Measurements from ENCODE around the gene FBXO10.
A peak's percentile ranks its signal among the peaks of the same experiment; 100 is the strongest.
"Not testable (repeated sequence)": the region's sequence is repeated elsewhere in the genome, so short reads cannot be mapped to it uniquely, and the experiment has no call there.

The FBXO10 gene

DNA sequence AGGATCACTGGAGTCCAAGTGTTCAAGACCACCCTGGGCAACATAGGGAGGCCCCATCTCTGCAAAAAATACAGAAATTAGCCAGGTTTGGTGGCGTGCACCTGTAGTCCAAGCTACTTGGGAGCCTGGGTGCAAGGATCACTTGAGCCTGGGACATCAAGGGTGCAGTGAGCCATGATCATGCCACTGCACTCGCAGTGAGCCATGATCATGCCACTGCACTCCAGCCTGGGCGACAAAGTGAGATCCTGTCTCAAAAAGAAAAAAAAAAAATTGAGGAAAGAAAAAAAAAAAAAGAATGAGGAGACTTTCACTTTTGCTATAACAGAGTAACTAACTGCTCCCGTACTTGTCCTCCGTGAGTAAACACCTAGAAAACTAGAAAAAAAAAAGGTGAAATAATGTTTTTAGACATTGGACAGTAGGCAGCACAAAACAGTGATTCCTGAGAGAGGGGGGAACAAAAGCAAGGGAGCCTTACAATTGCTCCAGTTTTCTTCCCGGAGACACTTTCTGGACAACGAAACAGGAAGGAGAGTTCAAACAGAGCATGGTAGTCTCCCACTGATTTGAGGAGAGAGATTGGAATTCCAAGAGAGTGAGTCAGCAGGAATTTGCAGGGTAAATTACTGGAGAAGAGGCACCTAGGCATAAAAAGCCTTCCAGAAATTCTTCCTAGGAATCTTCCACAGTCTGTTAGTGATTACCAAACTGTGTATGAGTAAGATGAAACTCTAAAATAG lies 104.1 kb downstream of the FBXO10 start:
- peak; percentile 48 for DNase-seq

DNA sequence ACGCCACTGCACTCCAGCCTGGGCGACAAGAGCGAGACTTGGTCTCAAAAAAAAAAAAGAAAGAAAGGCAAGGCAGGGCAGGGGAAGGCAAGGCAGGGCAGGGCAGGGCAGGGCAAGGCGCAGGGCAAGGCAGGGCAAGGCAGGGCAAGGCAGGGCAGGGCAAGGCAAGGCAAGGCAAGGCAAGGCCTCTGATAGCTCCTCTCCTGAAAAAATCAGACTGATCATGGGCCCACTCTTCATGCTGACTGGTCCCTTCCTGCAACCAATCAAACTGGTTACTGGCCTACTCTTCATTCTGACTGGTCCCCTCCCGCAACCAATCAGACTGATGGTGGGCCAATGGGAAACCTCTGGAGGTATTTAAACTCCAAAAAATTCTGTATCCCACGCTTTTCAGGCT lies 107.6 kb downstream of the FBXO10 start:
- no peak for DNase-seq

DNA sequence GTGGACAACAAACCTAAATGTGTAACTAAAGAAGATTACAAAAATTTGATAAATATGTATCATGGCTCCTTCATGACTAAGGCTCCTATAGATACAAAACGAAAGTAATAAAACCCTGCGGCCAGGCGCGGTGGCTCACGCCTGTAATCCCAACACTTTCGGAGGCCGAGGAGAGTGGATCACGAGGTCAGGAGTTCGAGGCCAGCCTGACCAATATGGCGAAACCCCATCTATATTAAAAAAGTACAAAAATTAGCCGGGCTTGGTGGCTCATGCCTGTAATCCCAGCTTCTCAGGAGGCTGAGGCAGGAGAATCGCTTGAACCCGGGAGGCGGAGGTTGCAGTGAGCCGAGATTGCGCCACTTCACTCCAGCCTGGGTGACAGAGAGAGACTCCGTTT lies 108.7 kb downstream of the FBXO10 start:
- DNase-seq, result not testable (repeated sequence)

DNA sequence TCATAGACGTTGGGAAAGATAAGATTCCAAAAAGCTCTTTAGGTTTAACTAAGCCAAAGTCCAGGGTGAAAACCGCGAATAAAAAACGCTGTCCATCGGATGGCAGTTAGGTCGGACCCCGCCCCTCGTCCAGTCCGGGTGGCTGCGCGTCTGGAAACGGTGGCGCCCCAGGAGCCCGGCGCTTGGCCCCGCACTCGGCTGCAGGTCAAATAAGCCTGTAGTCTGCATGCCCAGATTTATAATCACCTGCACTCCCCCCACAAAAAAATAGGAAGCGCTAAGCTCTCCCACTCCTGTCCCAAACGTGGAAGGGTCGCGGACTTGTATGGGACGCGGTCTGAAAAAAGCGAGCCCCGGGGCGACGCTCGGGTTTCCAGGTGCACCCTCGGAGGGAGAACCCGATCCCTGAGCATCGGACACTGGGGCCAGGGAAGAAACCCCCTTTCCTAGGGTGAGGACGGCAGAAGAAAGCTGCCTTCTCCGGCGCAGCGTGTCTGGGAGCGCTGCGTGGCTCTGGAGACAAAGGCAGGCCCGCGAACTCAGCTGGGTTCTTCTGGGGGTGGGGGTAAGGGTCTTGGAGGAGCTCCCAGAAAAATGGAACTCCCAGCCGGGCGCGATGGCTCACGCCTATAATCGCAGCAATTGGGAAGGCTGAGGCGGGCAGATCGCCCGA lies 110.0 kb downstream of the FBXO10 start:
- DNase-seq, result no peak

DNA sequence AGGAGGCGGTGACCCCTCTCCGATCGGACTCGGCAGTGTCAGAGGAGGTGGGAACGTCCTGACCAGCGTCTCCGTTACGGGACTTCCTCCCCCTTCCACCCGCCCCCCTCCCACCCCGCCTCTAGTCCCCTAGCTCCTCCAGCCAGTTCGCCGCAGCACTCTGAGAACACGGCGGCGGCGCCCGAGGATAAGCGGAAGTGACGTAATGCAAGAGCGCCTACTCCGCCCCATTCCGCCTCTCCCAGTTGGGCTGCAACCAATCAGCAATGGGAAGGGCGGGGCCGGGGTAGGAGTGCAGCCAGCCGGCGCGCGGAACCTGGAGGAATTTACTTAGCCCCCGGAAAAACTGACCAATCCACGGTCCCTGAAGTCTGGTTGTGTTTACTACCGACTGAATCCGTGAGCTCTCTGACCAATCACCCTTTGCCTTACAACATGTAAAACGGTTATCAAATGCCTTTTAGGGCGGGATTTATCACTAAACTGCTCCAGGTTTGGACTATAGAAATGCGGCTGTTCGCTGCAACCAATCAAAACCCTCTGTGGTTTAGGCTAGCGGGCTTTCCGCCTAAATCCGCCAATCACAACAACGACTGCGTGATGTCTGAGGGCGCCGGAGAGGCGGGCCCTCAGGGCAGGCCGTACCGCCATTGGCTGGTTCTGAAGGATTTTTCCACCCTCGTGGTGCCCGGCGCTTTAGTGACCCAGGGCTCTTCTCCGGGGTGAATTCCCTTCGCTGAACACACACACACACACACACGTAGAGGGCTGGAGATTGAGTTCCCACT lies 110.7 kb downstream of the FBXO10 start, which contains the start of gene ZBTB5:
Gene ZBTB5, minus strand, starts transcription at position 202 of the 788 bp plus-strand sequence. CDS start 22,899 bp downstream, outside the sequence.
- DNase-seq, result peak; percentile 100

DNA sequence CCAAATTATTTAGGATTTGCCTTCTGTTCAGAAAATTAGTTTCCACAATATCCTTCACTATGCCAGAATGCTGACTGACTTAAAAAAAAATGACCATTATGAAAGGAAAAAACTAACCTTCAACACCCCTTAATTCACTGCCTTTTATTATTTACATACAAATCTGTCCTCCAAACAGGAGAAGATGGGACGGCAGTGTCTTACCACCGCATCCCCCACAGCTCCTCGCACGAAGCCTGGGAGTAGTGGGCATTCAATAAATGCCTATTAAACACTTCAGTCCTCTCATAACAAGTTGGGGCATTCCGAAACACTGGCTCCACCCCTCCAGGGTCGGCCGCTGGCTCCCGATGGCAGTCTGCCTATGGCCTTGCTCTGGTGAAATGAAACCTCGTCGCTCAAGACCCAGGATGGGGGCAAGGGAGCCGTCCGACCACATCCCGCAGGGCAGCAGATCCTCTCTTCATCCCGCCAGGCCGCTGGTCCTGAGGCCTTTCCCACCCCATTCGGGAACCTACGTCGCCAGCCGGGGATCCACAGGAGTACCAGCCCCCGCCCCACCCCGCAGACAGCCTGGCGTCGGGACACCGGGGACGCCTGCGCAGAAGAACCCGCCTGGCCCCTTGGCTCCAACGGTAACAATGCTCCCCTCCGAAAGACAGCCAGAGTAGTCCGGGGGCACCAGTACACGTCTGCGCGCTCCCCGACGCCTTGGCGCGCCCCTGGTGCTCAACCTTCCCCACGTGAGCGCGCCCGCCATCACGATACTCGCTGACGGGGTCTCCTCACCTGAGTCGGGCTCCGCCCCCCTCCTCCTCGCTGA lies 111.5 kb downstream of the FBXO10 start:
- peak; percentile 80 for DNase-seq

DNA sequence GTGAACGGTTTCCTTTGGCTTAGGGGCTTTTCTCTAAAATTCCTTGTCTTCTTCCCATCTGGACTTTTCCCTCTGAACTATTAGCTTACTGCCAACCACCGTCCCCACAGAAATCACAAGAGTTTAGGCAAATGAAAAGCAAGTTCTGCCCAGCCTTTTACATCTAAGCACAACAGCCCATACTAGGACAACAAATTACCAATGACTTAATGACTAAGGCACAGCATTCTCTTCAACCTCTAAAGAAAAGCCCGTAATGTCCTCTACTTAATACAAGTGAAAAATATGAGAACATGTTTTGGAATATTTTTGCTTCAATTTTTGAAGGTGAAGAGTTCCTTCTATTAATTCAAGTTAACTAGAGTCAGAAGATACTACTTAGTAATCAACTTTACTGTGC lies 112.2 kb downstream of the FBXO10 start:
- no peak for DNase-seq
